ENCODE measurements around the gene CUEDC2. TPM values are rescaled to one million over a fixed set of nuclear protein-coding genes. Genes with fewer than 3 reads are reported as not detected.

The CUEDC2 gene
- total RNA-seq, 2 donors from 2014 or later: 79.1 to 87.1 TPM

DNA sequence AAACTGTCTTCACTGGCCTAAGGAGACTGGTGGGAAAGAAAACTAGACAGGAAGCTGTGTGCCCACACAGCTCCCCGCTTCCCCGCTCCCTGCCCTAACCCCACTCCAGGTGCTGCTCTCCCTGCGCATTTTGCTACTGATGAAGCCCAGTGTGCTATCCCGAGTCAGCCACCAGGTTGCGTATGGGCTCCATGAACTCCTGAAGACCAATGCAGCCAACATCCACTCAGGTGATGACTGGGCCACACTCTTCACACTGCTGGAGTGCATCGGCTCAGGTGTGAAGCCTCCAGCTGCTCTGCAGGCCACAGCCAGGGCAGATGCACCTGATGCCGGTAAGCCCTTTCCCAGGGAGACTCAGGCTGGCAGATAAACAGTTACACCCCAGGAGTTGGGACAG lies 57.1 kb downstream of the CUEDC2 start:
- Histone ChIP-seq H3K4me1 (no peaks in the 10 kb centered on the region), H3K4me3 (no peak overlapping the region), H3K27ac (no peak overlapping the region), H3K27me3 (no peaks in the 10 kb centered on the region), H3K36me3 (peaks cover 90% of the 10 kb centered on the region), H3K9me3 (peaks cover 0 to 9% of the 10 kb centered on the region in 2 donors)
- no peak for TF ChIP-seq CTCF (IDR thresholded peaks at IDR 0.05)
- DNase-seq (ENCODE audit: low spot score): no peak

MicroRNA genes within 50 kb of the gene (microRNA counts, 767-probe panel; counts per million panel counts)
- microRNA hsa-miR-146b-3p: 0 counts per million in 2 donors
- microRNA hsa-miR-146b-5p: 0 to 845 counts per million in 2 donors

Small RNA genes lying within 50 kb of the gene (microRNA-seq; reads per million reads assigned to microRNA genes)
- 1,128 to 4,920 reads per million in 2 donors for gene MIR146B (ENCODE audit: borderline number of aligned reads in 2 of 2, borderline replicate concordance in 1 of 2)

Other genes starting within 250 kb of the CUEDC2 start
- under 1 TPM in 1 of 2 donors, not detected in 1; 0.39 TPM for gene ELOVL3, start 206.3 kb downstream of the CUEDC2 start, total RNA-seq
- gene PITX3, start 191.1 kb downstream of the CUEDC2 start, total RNA-seq: under 1 TPM; 0.28 to 0.96 TPM
- gene GBF1, start 187.0 kb downstream of the CUEDC2 start, total RNA-seq: 10 to 100 TPM; 38.5 to 38.9 TPM
- gene NFKB2, start 36.9 kb downstream of the CUEDC2 start, total RNA-seq: 10 to 100 TPM in 1 of 2 donors, 1 to 10 TPM in 1; 7.3 to 15.6 TPM
- 1 to 10 TPM; 2.2 to 9.7 TPM for gene PSD, start 13.8 kb downstream of the CUEDC2 start, total RNA-seq
- gene FBXL15, start 11.7 kb downstream of the CUEDC2 start, total RNA-seq: 10 to 100 TPM; 16.6 to 21.3 TPM
- not detected for gene C10orf95, start 19.0 kb upstream of the CUEDC2 start, total RNA-seq
- 100 to 1,000 TPM; 107 to 124 TPM for gene ACTR1A, start 70.1 kb upstream of the CUEDC2 start, total RNA-seq
- 1 to 10 TPM; 4.9 to 6.4 TPM for gene SUFU, start 71.4 kb upstream of the CUEDC2 start, total RNA-seq
- 100 to 1,000 TPM; 106 to 125 TPM for gene TRIM8, start 211.9 kb upstream of the CUEDC2 start, total RNA-seq